H9 (cell line): ENCODE results near the gene SLC38A3. TPM values are rescaled to one million over a fixed set of nuclear protein-coding genes. Genes with fewer than 3 reads are reported as not detected.

Experiments
- DNase-seq: peaks from one replicate; pipeline ENCODE4 v3.0.0-alpha.2; 2017
- H2AFZ ChIP-seq: one replicate; pipeline ENCODE4 v1.6.1; 2013; ENCODE audit warnings: mild to moderate bottlenecking, low read length, control low read depth, moderate library complexity
- H2AK5ac ChIP-seq: 2 replicates; pipeline ENCODE4 v1.6.1; 2013; ENCODE audit warnings: low read length, control low read depth, mixed read lengths; ENCODE audit not compliant: insufficient read length
- H2BK120ac ChIP-seq: one replicate; pipeline ENCODE4 v1.6.1; 2013; ENCODE audit warnings: low read depth, mild to moderate bottlenecking, low read length, control low read depth, inconsistent platforms; ENCODE audit not compliant: poor library complexity, severe bottlenecking
- H2BK12ac ChIP-seq: 2 replicates; pipeline ENCODE4 v1.6.1; 2013; ENCODE audit warnings: low read length, control low read depth, mixed read lengths, low read depth; ENCODE audit not compliant: insufficient read length
- H2BK15ac ChIP-seq: 2 replicates; pipeline ENCODE4 v1.6.1; 2013; ENCODE audit warnings: low read depth, low read length, control low read depth
- H2BK20ac ChIP-seq: one replicate; pipeline ENCODE4 v1.6.1; 2013; ENCODE audit warnings: low read depth, mild to moderate bottlenecking, low read length, control low read depth, inconsistent platforms; ENCODE audit not compliant: poor library complexity, severe bottlenecking
- H2BK5ac ChIP-seq: 2 replicates; pipeline ENCODE4 v1.6.1; 2013; ENCODE audit warnings: low read length, control low read depth, mixed read lengths; ENCODE audit not compliant: insufficient read length
- H3K14ac ChIP-seq: 2 replicates; pipeline ENCODE4 v1.6.1; 2013; ENCODE audit warnings: low read length, control low read depth; ENCODE audit not compliant: insufficient read depth
- H3K18ac ChIP-seq: 2 replicates; pipeline ENCODE4 v1.6.1; 2013; ENCODE audit warnings: low read depth, mild to moderate bottlenecking, mixed read lengths, low read length, control low read depth; ENCODE audit not compliant: insufficient read length
- H3K23ac ChIP-seq: 2 replicates; pipeline ENCODE4 v1.6.1; 2013; ENCODE audit warnings: low read length, control low read depth, mixed read lengths, low read depth; ENCODE audit not compliant: insufficient read length
- H3K23me2 ChIP-seq: 2 replicates; pipeline ENCODE4 v1.6.1; 2013; ENCODE audit warnings: low read depth, mild to moderate bottlenecking, mixed read lengths, low read length, control low read depth; ENCODE audit not compliant: insufficient read length, poor library complexity, severe bottlenecking
- H3K27ac ChIP-seq: 2 replicates; pipeline ENCODE4 v1.5.1; 2013; ENCODE audit warnings: low read length, control low read depth, mixed read lengths, low read depth; ENCODE audit not compliant: insufficient read length
- H3K27me3 ChIP-seq: 2 replicates; pipeline ENCODE4 v1.6.1; 2013; ENCODE audit warnings: low read length, control low read depth, inconsistent platforms; ENCODE audit not compliant: insufficient read depth
- H3K4ac ChIP-seq: 2 replicates; pipeline ENCODE4 v1.6.1; 2013; ENCODE audit warnings: low read depth, mild to moderate bottlenecking, control low read depth, inconsistent platforms, low read length, moderate library complexity
- H3K4me1 ChIP-seq: 2 replicates; pipeline ENCODE4 v1.6.1; 2013; ENCODE audit warnings: low read length, control low read depth, inconsistent platforms; ENCODE audit not compliant: insufficient read depth
- H3K4me2 ChIP-seq: 2 replicates; pipeline ENCODE4 v1.6.1; 2013; ENCODE audit warnings: low read length, control low read depth, mixed read lengths; ENCODE audit not compliant: insufficient read length, insufficient read depth
- H3K56ac ChIP-seq: 2 replicates; pipeline ENCODE4 v1.6.1; 2013; ENCODE audit warnings: low read depth, mild to moderate bottlenecking, mixed read lengths, low read length, control low read depth; ENCODE audit not compliant: insufficient read length
- H3K79me1 ChIP-seq: 2 replicates; pipeline ENCODE4 v1.6.1; 2013; ENCODE audit warnings: low read depth, mild to moderate bottlenecking, moderate library complexity, low read length, control low read depth, inconsistent platforms; ENCODE audit not compliant: insufficient read depth, poor library complexity, severe bottlenecking
- H3K79me2 ChIP-seq: 2 replicates; pipeline ENCODE4 v1.6.1; 2013; ENCODE audit warnings: low read length, control low read depth, inconsistent platforms; ENCODE audit not compliant: insufficient read depth
- H3K9ac ChIP-seq: 2 replicates; pipeline ENCODE4 v1.6.1; 2013; ENCODE audit warnings: low read length, control low read depth, mixed read lengths; ENCODE audit not compliant: insufficient read length; ENCODE audit errors: extremely low read depth
- H3K9me3 ChIP-seq: one replicate; pipeline ENCODE4 v1.6.1; 2013; ENCODE audit warnings: low read depth, low read length, inconsistent platforms; ENCODE audit not compliant: control insufficient read depth
- H3T11ph ChIP-seq: one replicate; pipeline ENCODE4 v1.6.1; 2013; ENCODE audit warnings: mild to moderate bottlenecking, low read length, control low read depth, inconsistent platforms
- H4K20me1 ChIP-seq: one replicate; pipeline ENCODE4 v1.6.1; 2013; ENCODE audit not compliant: control insufficient read depth, insufficient read length, insufficient read depth
- H4K5ac ChIP-seq: 2 replicates; pipeline ENCODE4 v1.6.1; 2013; ENCODE audit warnings: low read depth, mild to moderate bottlenecking, mixed read lengths, low read length, control low read depth; ENCODE audit not compliant: insufficient read length
- H4K8ac ChIP-seq: replicated peaks from 2 replicates; pipeline ENCODE4 v1.6.1; 2013; ENCODE audit warnings: low read length, control low read depth, mixed read lengths, low read depth; ENCODE audit not compliant: insufficient read length
- H4K91ac ChIP-seq: 2 replicates; pipeline ENCODE4 v1.6.1; 2013; ENCODE audit warnings: low read depth, mild to moderate bottlenecking, moderate library complexity, mixed read lengths, low read length, control low read depth; ENCODE audit not compliant: insufficient read length
- H3K27ac Mint-ChIP-seq, 3 experiments: 2 replicates in 2 of 3; 3 replicates in 1 of 3; pipeline ENCODE4 v1.8.0; 2020 to 2021; ENCODE audit warnings: mixed read lengths in 3 of 3, mild to moderate bottlenecking in 1 of 3, moderate library complexity in 1 of 3
- H3K27me3 Mint-ChIP-seq: 2 replicates; pipeline ENCODE4 v1.8.0; 2021; ENCODE audit warnings: low read depth, mild to moderate bottlenecking, moderate library complexity, mixed read lengths
- H3K36me3 Mint-ChIP-seq, 3 experiments: 2 replicates in 2 of 3; 3 replicates in 1 of 3; pipeline ENCODE4 v1.8.0; 2020 to 2021; ENCODE audit warnings: low read depth in 3 of 3, mixed read lengths in 3 of 3; ENCODE audit not compliant: insufficient read depth in 1 of 3
- H3K4me1 Mint-ChIP-seq, 2 experiments: 2 replicates each; pipeline ENCODE4 v1.8.0; 2020; ENCODE audit warnings: mixed read lengths in 2 of 2
- H3K4me3 Mint-ChIP-seq, 2 experiments: 2 replicates in 1 of 2; 3 replicates in 1 of 2; pipeline ENCODE4 v1.8.0; 2020 to 2021; ENCODE audit warnings: mild to moderate bottlenecking in 2 of 2, mixed read lengths in 2 of 2, moderate library complexity in 1 of 2
- H3K9me3 Mint-ChIP-seq, 2 experiments: 2 replicates in 1 of 2; 3 replicates in 1 of 2; pipeline ENCODE4 v1.8.0; 2020; ENCODE audit warnings: mild to moderate bottlenecking in 2 of 2, mixed read lengths in 2 of 2, moderate library complexity in 1 of 2
- WGBS: extraction: QIAGEN DNeasy Blood & Tissue Kit; methylation state at CpG from one replicate; pipeline ENCODE4 v1.1.7; 2013; ENCODE audit warnings: missing lambda C conversion rate, low lambda C conversion rate, mixed read lengths; ENCODE audit not compliant: insufficient read length; ENCODE audit errors: extremely low coverage; 5-methylcytosine and 5-hydroxymethylcytosine counted together
- total RNA-seq: library from RNA; stranded (reverse); gene quantifications from 2 replicates; pipeline ENCODE4 v1.2.1, GENCODE V29; 2021
- TF ChIP-seq, protein P1 (sequence below): fragments of 200-600 bp; sonication (generic); conservative IDR thresholded peaks from 3 replicates; pipeline ENCODE4 v1.8.0; 2021; ENCODE audit warnings: antibody characterized with exemption, mild to moderate bottlenecking

Gene SLC38A3
- total RNA-seq, 1 experiment from 2014 or later = 1.4 TPM

- Histone ChIP-seq H4K8ac (no peak overlapping the region), H2AK5ac (no peak overlapping the region), H3K18ac (no peak overlapping the region), H2BK120ac (no peak overlapping the region), H3T11ph (no peak overlapping the region), H2BK15ac (no peak overlapping the region), H4K5ac (no peak overlapping the region), H2AFZ (no peak overlapping the region), H2BK12ac (no peak overlapping the region), H3K9me3 (no peaks in the 10 kb centered on the region), H2BK5ac (no peak overlapping the region), H3K79me2 (no peaks in the 10 kb centered on the region), H3K27ac (no peak overlapping the region), H3K27me3 (no peaks in the 10 kb centered on the region), H2BK20ac (no peak overlapping the region), H3K56ac (no peak overlapping the region), H3K9ac (no peak overlapping the region), H3K4ac (no peak overlapping the region), H4K20me1 (no peaks in the 10 kb centered on the region), H3K23me2 (no peaks in the 10 kb centered on the region), H3K4me1 (peaks cover 7% of the 10 kb centered on the region; the same call in 1 of the 2 replicates), H3K23ac (no peak overlapping the region), H3K4me2 (no peak overlapping the region), H3K14ac (no peak overlapping the region), H4K91ac (no peak overlapping the region), H3K79me1 (no peaks in the 10 kb centered on the region)
- no CpG with 5 or more reads among the region's 16 CpGs for WGBS
- Mint-ChIP-seq H3K27ac (peak overlapping the region; percentile 53 to 88 (median 76); a peak in 4 of 7 replicates), H3K4me3 (0 out of 5 replicates have a peak overlapping the region, but pooled peaks of 1 of the 2 experiments have one; percentile 29), H3K4me1 (peaks cover 34 to 53% of the 10 kb centered on the region in 2 experiments), H3K9me3 (no peaks in the 10 kb centered on the region), H3K27me3 (no peaks in the 10 kb centered on the region; the same call in 1 of the 2 replicates), H3K36me3 (peaks cover 4 to 15% (median 14%) of the 10 kb centered on the region in 3 experiments)
- DNase-seq = no peak
- TF ChIP-seq, protein P1, sequence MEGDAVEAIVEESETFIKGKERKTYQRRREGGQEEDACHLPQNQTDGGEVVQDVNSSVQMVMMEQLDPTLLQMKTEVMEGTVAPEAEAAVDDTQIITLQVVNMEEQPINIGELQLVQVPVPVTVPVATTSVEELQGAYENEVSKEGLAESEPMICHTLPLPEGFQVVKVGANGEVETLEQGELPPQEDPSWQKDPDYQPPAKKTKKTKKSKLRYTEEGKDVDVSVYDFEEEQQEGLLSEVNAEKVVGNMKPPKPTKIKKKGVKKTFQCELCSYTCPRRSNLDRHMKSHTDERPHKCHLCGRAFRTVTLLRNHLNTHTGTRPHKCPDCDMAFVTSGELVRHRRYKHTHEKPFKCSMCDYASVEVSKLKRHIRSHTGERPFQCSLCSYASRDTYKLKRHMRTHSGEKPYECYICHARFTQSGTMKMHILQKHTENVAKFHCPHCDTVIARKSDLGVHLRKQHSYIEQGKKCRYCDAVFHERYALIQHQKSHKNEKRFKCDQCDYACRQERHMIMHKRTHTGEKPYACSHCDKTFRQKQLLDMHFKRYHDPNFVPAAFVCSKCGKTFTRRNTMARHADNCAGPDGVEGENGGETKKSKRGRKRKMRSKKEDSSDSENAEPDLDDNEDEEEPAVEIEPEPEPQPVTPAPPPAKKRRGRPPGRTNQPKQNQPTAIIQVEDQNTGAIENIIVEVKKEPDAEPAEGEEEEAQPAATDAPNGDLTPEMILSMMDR = no peak
Observed at GRCh38 chr3:50167069-50167840, 37.8 kb upstream of the SLC38A3 start.
